Natural killer cell treated with Interleukin-12 subunit alpha and Interleukin-12 subunit beta and Interleukin-15 and Interleukin-18, amount 100 ng/mL, for 72 hours (primary cell): ENCODE data around the gene KRTAP9-6. TPM values are rescaled to one million over a fixed set of nuclear protein-coding genes. Genes with fewer than 3 reads are reported as not detected.
"Not testable (repeated sequence)": the region's sequence is repeated elsewhere in the genome, so short reads cannot be mapped to it uniquely, and the experiment has no call there.

Source experiments
- ATAC-seq, 2 donors: fragments of 150-1000 bp; cut with Tn5 transposase in 1 of 2; sonication (Bioruptor Pico), chemical (Tn5 transposase) in 1 of 2; 2 replicates each; pipeline ENCODE4 v1.10.0; 2021
- DNase-seq: peaks from one replicate; pipeline ENCODE4 v3.0.0; 2022; ENCODE audit warnings: low spot score
- H3K27ac Mint-ChIP-seq, 2 donors: 1 replicate in 1 of 2; 2 replicates in 1 of 2; pipeline ENCODE4 v1.8.0; 2022; ENCODE audit warnings: mixed read lengths in 2 of 2, mild to moderate bottlenecking in 1 of 2, moderate library complexity in 1 of 2
- H3K27me3 Mint-ChIP-seq, 2 donors: 1 replicate in 1 of 2; 2 replicates in 1 of 2; pipeline ENCODE4 v1.8.0; 2022; ENCODE audit warnings: mixed read lengths in 2 of 2
- H3K36me3 Mint-ChIP-seq: one replicate; pipeline ENCODE4 v1.8.0; 2022; ENCODE audit warnings: mixed read lengths
- H3K4me1 Mint-ChIP-seq, 2 donors: 1 replicate in 1 of 2; 2 replicates in 1 of 2; pipeline ENCODE4 v1.8.0; 2022; ENCODE audit warnings: low read depth in 2 of 2, mixed read lengths in 2 of 2, mild to moderate bottlenecking in 1 of 2
- H3K4me3 Mint-ChIP-seq: one replicate; pipeline ENCODE4 v1.8.0; 2022; ENCODE audit warnings: mixed read lengths
- H3K9me3 Mint-ChIP-seq: 2 replicates; pipeline ENCODE4 v1.8.0; 2022; ENCODE audit warnings: mixed read lengths
- total RNA-seq, 2 donors: library from RNA; stranded (reverse); gene quantifications; one replicate each; pipeline ENCODE4 v1.2.3, GENCODE V29; 2022

Gene KRTAP9-6
- total RNA-seq, 2 donors from 2014 or later: not detected

- Mint-ChIP-seq H3K36me3 (no peaks in the 10 kb centered on the region), H3K9me3 (no peaks in the 10 kb centered on the region), H3K4me1 (no peaks in the 10 kb centered on the region), H3K27ac (no peak overlapping the region), H3K4me3 (no peak overlapping the region), H3K27me3 (peaks cover 35 to 57% of the 10 kb centered on the region in 2 donors)
- no peak for ATAC-seq
- no peak for DNase-seq
Measured at GRCh38 chr17:41254861-41255260, 10.3 kb upstream of the KRTAP9-6 start.

- not testable (repeated sequence) for ATAC-seq, H3K36me3 Mint-ChIP-seq, H3K9me3 Mint-ChIP-seq, DNase-seq, H3K4me3 Mint-ChIP-seq, H3K4me1 Mint-ChIP-seq, H3K27ac Mint-ChIP-seq
- H3K27me3 Mint-ChIP-seq: peaks cover 32 to 49% of the 10 kb centered on the region in 2 donors
Measured at GRCh38 chr17:41255381-41256290, 9.5 kb upstream of the KRTAP9-6 start, which contains the start of gene KRTAP9-9. KRTAP9-9 (plus strand) TSS chr17:41255384.

GRCh38 chr17:41256291-41256685 is 8.9 kb upstream of the KRTAP9-6 start:
- Mint-ChIP-seq H3K27me3 (peaks cover 35 to 48% of the 10 kb centered on the region in 2 donors), H3K9me3 (no peaks in the 10 kb centered on the region), H3K4me3 (no peak overlapping the region), H3K36me3 (no peaks in the 10 kb centered on the region), H3K4me1 (no peaks in the 10 kb centered on the region), H3K27ac (no peak overlapping the region)
- ATAC-seq (no peak), DNase-seq (no peak)

- Mint-ChIP-seq H3K4me3 (no peak overlapping the region), H3K4me1 (no peaks in the 10 kb centered on the region), H3K36me3 (no peaks in the 10 kb centered on the region), H3K9me3 (no peaks in the 10 kb centered on the region), H3K27me3 (peaks cover 43 to 47% of the 10 kb centered on the region in 2 donors), H3K27ac (no peak overlapping the region)
- ATAC-seq: no peak
- DNase-seq: no peak
Measured at GRCh38 chr17:41258406-41258805, 6.8 kb upstream of the KRTAP9-6 start.

GRCh38 chr17:41263212-41263611 is 2.0 kb upstream of the KRTAP9-6 start:
- Mint-ChIP-seq H3K4me3 (no peak overlapping the region), H3K4me1 (no peaks in the 10 kb centered on the region), H3K36me3 (no peaks in the 10 kb centered on the region), H3K9me3 (no peaks in the 10 kb centered on the region), H3K27ac (no peak overlapping the region), H3K27me3 (peaks cover 30 to 51% of the 10 kb centered on the region in 2 donors)
- ATAC-seq: no peak
- no peak for DNase-seq

- H3K27ac Mint-ChIP-seq: no peak overlapping the region
- H3K9me3 Mint-ChIP-seq: no peaks in the 10 kb centered on the region
- DNase-seq (no peak), ATAC-seq (no peak)
- H3K27me3 Mint-ChIP-seq: peaks cover 26 to 54% of the 10 kb centered on the region in 2 donors
- H3K4me1 Mint-ChIP-seq: no peaks in the 10 kb centered on the region
- H3K36me3 Mint-ChIP-seq: no peaks in the 10 kb centered on the region
- no peak overlapping the region for H3K4me3 Mint-ChIP-seq
Measured at GRCh38 chr17:41264599-41264998, 579 bp upstream of the KRTAP9-6 start.

- Mint-ChIP-seq H3K27ac (no peak overlapping the region), H3K36me3 (no peaks in the 10 kb centered on the region), H3K4me3 (no peak overlapping the region), H3K27me3 (peaks cover 10 to 61% of the 10 kb centered on the region in 2 donors), H3K4me1 (no peaks in the 10 kb centered on the region), H3K9me3 (no peaks in the 10 kb centered on the region)
- ATAC-seq (no peak), DNase-seq (no peak)
Measured at GRCh38 chr17:41267711-41268110, 2.5 kb downstream of the KRTAP9-6 start.

- peaks cover 6 to 61% of the 10 kb centered on the region in 2 donors for H3K27me3 Mint-ChIP-seq
- not testable (repeated sequence) for H3K36me3 Mint-ChIP-seq, ATAC-seq, H3K4me1 Mint-ChIP-seq, DNase-seq, H3K27ac Mint-ChIP-seq, H3K4me3 Mint-ChIP-seq, H3K9me3 Mint-ChIP-seq
Measured at GRCh38 chr17:41271323-41271722, 6.1 kb downstream of the KRTAP9-6 start.

GRCh38 chr17:41271858-41272257 is 6.7 kb downstream of the KRTAP9-6 start:
- no peak for DNase-seq
- H3K36me3 Mint-ChIP-seq: no peaks in the 10 kb centered on the region

GRCh38 chr17:41275648-41276190 is 10.5 kb downstream of the KRTAP9-6 start, which contains the start of gene KRTAP9-7:
KRTAP9-7 (plus strand) TSS chr17:41275698; CDS start chr17:41275698, 0 bp downstream.
- DNase-seq, H3K36me3 Mint-ChIP-seq, H3K4me1 Mint-ChIP-seq, H3K4me3 Mint-ChIP-seq, H3K27ac Mint-ChIP-seq, H3K9me3 Mint-ChIP-seq, ATAC-seq: not testable (repeated sequence)
- peaks cover 20 to 35% of the 10 kb centered on the region in 2 donors for H3K27me3 Mint-ChIP-seq

More at GRCh38 chr17:41271858-41272257, 6.7 kb downstream of the KRTAP9-6 start:
- H3K9me3 Mint-ChIP-seq: no peaks in the 10 kb centered on the region
- no peaks in the 10 kb centered on the region for H3K4me1 Mint-ChIP-seq
- no peak for ATAC-seq
- H3K27ac Mint-ChIP-seq: no peak overlapping the region
- H3K4me3 Mint-ChIP-seq: no peak overlapping the region
- peaks cover 9 to 61% of the 10 kb centered on the region in 2 donors for H3K27me3 Mint-ChIP-seq

- Mint-ChIP-seq H3K27me3 (peaks cover 26 to 27% of the 10 kb centered on the region in 2 donors), H3K27ac (no peak overlapping the region), H3K4me3 (no peak overlapping the region), H3K9me3 (no peaks in the 10 kb centered on the region), H3K36me3 (no peaks in the 10 kb centered on the region), H3K4me1 (no peaks in the 10 kb centered on the region)
- ATAC-seq: no peak
- DNase-seq: no peak
Measured at GRCh38 chr17:41278176-41278955, 13.2 kb downstream of the KRTAP9-6 start.

GRCh38 chr17:41284043-41284442 is 18.9 kb downstream of the KRTAP9-6 start:
- DNase-seq (peak; percentile 3), ATAC-seq (no peak)
- Mint-ChIP-seq H3K4me1 (no peaks in the 10 kb centered on the region), H3K9me3 (no peaks in the 10 kb centered on the region), H3K27ac (no peak overlapping the region), H3K27me3 (peaks cover 14 to 20% of the 10 kb centered on the region in 2 donors), H3K36me3 (no peaks in the 10 kb centered on the region), H3K4me3 (no peak overlapping the region)

- peaks cover 14 to 15% of the 10 kb centered on the region in 2 donors for H3K27me3 Mint-ChIP-seq
- no peak for DNase-seq
- no peaks in the 10 kb centered on the region for H3K9me3 Mint-ChIP-seq
- H3K4me3 Mint-ChIP-seq: no peak overlapping the region
- no peak for ATAC-seq
- H3K27ac Mint-ChIP-seq: no peak overlapping the region
- H3K4me1 Mint-ChIP-seq: no peaks in the 10 kb centered on the region
- H3K36me3 Mint-ChIP-seq: no peaks in the 10 kb centered on the region
Measured at GRCh38 chr17:41284546-41284945, 19.4 kb downstream of the KRTAP9-6 start.
